ENCODE results near the gene AKT1.

- TF ChIP-seq EZH2phosphoT487 (IDR thresholded peaks at IDR 0.05; ENCODE audit: insufficient read depth, low read depth) (no peak), EZH2 (IDR thresholded peaks at IDR 0.05; ENCODE audit: insufficient read depth, poor library complexity, severe bottlenecking) (no peak)
Measured at GRCh38 chr14:104731320-104732294, 63.9 kb downstream of the AKT1 start.
